ENCODE data around the gene PRR33. TPM values are rescaled to one million over a fixed set of nuclear protein-coding genes. Genes with fewer than 3 reads are reported as not detected.

The PRR33 gene
- polyA plus RNA-seq, 1 donor from 2014 or later = 0.60 TPM

- peaks cover 0 to 36% (median 24%) of the 10 kb centered on the region in 3 donors for H3K4me1 Mint-ChIP-seq
- H3K36me3 Mint-ChIP-seq = no peaks in the 10 kb centered on the region
- peak overlapping the region in 2 of 4 donors; percentile 3 to 27 for H3K4me3 Mint-ChIP-seq
- no peaks in the 10 kb centered on the region for H3K27me3 Mint-ChIP-seq
- peak overlapping the region in 1 of 3 donors; percentile 73 for H3K27ac Mint-ChIP-seq
- no peaks in the 10 kb centered on the region for H3K9me3 Mint-ChIP-seq
Measured at GRCh38 chr11:1871531-1871930, 20.2 kb downstream of the PRR33 start.

GRCh38 chr11:1870721-1871466 is 20.8 kb downstream of the PRR33 start:
- H3K27ac Mint-ChIP-seq = peak overlapping the region; percentile 70 to 92 (median 73)
- no peaks in the 10 kb centered on the region for H3K9me3 Mint-ChIP-seq
- no peaks in the 10 kb centered on the region for H3K36me3 Mint-ChIP-seq
- no peaks in the 10 kb centered on the region for H3K27me3 Mint-ChIP-seq
- H3K4me3 Mint-ChIP-seq = peak overlapping the region in 2 of 4 donors; percentile 74 to 79
- H3K4me1 Mint-ChIP-seq = peaks cover 0 to 36% (median 24%) of the 10 kb centered on the region in 3 donors

- H3K27me3 Mint-ChIP-seq = no peaks in the 10 kb centered on the region
- H3K27ac Mint-ChIP-seq = peak overlapping the region in 2 of 3 donors; percentile 70 to 92
- H3K36me3 Mint-ChIP-seq = no peaks in the 10 kb centered on the region
- peak overlapping the region in 2 of 4 donors; percentile 22 to 60 for H3K4me3 Mint-ChIP-seq
- H3K4me1 Mint-ChIP-seq = peaks cover 0 to 37% (median 24%) of the 10 kb centered on the region in 3 donors
- H3K9me3 Mint-ChIP-seq = no peaks in the 10 kb centered on the region
Measured at GRCh38 chr11:1870326-1870696, 21.4 kb downstream of the PRR33 start.

- Mint-ChIP-seq H3K27me3 (no peaks in the 10 kb centered on the region), H3K36me3 (no peaks in the 10 kb centered on the region), H3K4me3 (peak overlapping the region in 2 of 4 donors; percentile 70 to 74), H3K4me1 (peaks cover 0 to 37% (median 23%) of the 10 kb centered on the region in 3 donors), H3K9me3 (no peaks in the 10 kb centered on the region), H3K27ac (peak overlapping the region in 2 of 3 donors; percentile 70 to 71)
Measured at GRCh38 chr11:1869427-1870325, 22.0 kb downstream of the PRR33 start.

GRCh38 chr11:1868636-1869291 is 22.9 kb downstream of the PRR33 start:
- H3K27ac Mint-ChIP-seq = peak overlapping the region in 2 of 3 donors; percentile 70 to 71
- no peaks in the 10 kb centered on the region for H3K27me3 Mint-ChIP-seq
- no peaks in the 10 kb centered on the region for H3K9me3 Mint-ChIP-seq
- no peaks in the 10 kb centered on the region for H3K36me3 Mint-ChIP-seq
- H3K4me1 Mint-ChIP-seq = peaks cover 0 to 37% (median 23%) of the 10 kb centered on the region in 3 donors
- peak overlapping the region in 1 of 4 donors; percentile 70 for H3K4me3 Mint-ChIP-seq

GRCh38 chr11:1868056-1868635 is 23.5 kb downstream of the PRR33 start:
- no peaks in the 10 kb centered on the region for H3K9me3 Mint-ChIP-seq
- H3K36me3 Mint-ChIP-seq = no peaks in the 10 kb centered on the region
- no peaks in the 10 kb centered on the region for H3K27me3 Mint-ChIP-seq
- no peak overlapping the region for H3K27ac Mint-ChIP-seq
- H3K4me3 Mint-ChIP-seq = peak overlapping the region in 2 of 4 donors; percentile 5 to 37
- H3K4me1 Mint-ChIP-seq = peaks cover 0 to 37% (median 24%) of the 10 kb centered on the region in 3 donors

GRCh38 chr11:1867381-1867780 is 24.3 kb downstream of the PRR33 start:
- Mint-ChIP-seq H3K27ac (no peak overlapping the region), H3K9me3 (no peaks in the 10 kb centered on the region), H3K36me3 (no peaks in the 10 kb centered on the region), H3K4me1 (peaks cover 0 to 33% (median 23%) of the 10 kb centered on the region in 3 donors), H3K27me3 (no peaks in the 10 kb centered on the region), H3K4me3 (no peak overlapping the region)

GRCh38 chr11:1866776-1867175 is 24.9 kb downstream of the PRR33 start:
- H3K27me3 Mint-ChIP-seq = no peaks in the 10 kb centered on the region
- H3K27ac Mint-ChIP-seq = no peak overlapping the region
- peak overlapping the region in 1 of 4 donors; percentile 75 for H3K4me3 Mint-ChIP-seq
- H3K4me1 Mint-ChIP-seq = peaks cover 0 to 29% (median 23%) of the 10 kb centered on the region in 3 donors
- no peaks in the 10 kb centered on the region for H3K36me3 Mint-ChIP-seq
- no peaks in the 10 kb centered on the region for H3K9me3 Mint-ChIP-seq

GRCh38 chr11:1866226-1866625 is 25.5 kb downstream of the PRR33 start:
- H3K4me3 Mint-ChIP-seq = peak overlapping the region in 2 of 4 donors; percentile 41 to 75
- no peaks in the 10 kb centered on the region for H3K9me3 Mint-ChIP-seq
- H3K27ac Mint-ChIP-seq = no peak overlapping the region
- H3K27me3 Mint-ChIP-seq = no peaks in the 10 kb centered on the region
- no peaks in the 10 kb centered on the region for H3K36me3 Mint-ChIP-seq
- H3K4me1 Mint-ChIP-seq = peaks cover 0 to 28% (median 23%) of the 10 kb centered on the region in 3 donors

GRCh38 chr11:1864831-1865665 is 26.6 kb downstream of the PRR33 start:
- Mint-ChIP-seq H3K9me3 (no peaks in the 10 kb centered on the region), H3K4me3 (peak overlapping the region in 2 of 4 donors; percentile 22 to 84), H3K27me3 (no peaks in the 10 kb centered on the region), H3K36me3 (no peaks in the 10 kb centered on the region), H3K4me1 (peaks cover 0 to 20% (median 16%) of the 10 kb centered on the region in 3 donors), H3K27ac (peak overlapping the region in 2 of 3 donors; percentile 62 to 73)

- Mint-ChIP-seq H3K4me1 (peaks cover 0 to 17% (median 16%) of the 10 kb centered on the region in 3 donors), H3K9me3 (no peaks in the 10 kb centered on the region), H3K4me3 (peak overlapping the region in 2 of 4 donors; percentile 14 to 54), H3K27me3 (no peaks in the 10 kb centered on the region), H3K36me3 (no peaks in the 10 kb centered on the region), H3K27ac (no peak overlapping the region)
Measured at GRCh38 chr11:1864231-1864630, 27.5 kb downstream of the PRR33 start.

- Mint-ChIP-seq H3K4me3 (no peak overlapping the region), H3K4me1 (peaks cover 0 to 14% (median 11%) of the 10 kb centered on the region in 3 donors), H3K9me3 (no peaks in the 10 kb centered on the region), H3K27me3 (no peaks in the 10 kb centered on the region), H3K36me3 (no peaks in the 10 kb centered on the region), H3K27ac (no peak overlapping the region)
Measured at GRCh38 chr11:1863352-1864216, 28.1 kb downstream of the PRR33 start.

Measured in IgD-negative memory B cell (primary cell).